IMR-90 (cell line): ENCODE measurements around the gene ANG. TPM values are rescaled to one million over a fixed set of nuclear protein-coding genes. Genes with fewer than 3 reads are reported as not detected.

Experiments used
- ATAC-seq: fragments of 200-7000 bp; cut with Tn5 transposase; 2 replicates; pipeline ENCODE4 v1.9.1; 2020; ENCODE audit warnings: low read depth, mild to moderate bottlenecking, moderate library complexity
- BruUV-seq: library from RNA; stranded (reverse); fragments of 400-500 nt; replicated peaks from 2 replicates; lab custom pipeline; 2021; lab: Mats Ljungman, UMichigan
- CTCF ChIA-PET: fragments of 300-600 bp; formaldehyde crosslinking; extraction: SDS; loops from one replicate; lab custom pipeline; 2021; ENCODE audit warnings: antibody characterized with exemption; lab: Yijun Ruan, JAX
- POLR2A ChIA-PET: fragments of 300-600 bp; sonication (Branson Sonifier 250); formaldehyde crosslinking; loops from one replicate; lab custom pipeline; 2022; ENCODE audit warnings: antibody characterized with exemption; ENCODE audit not compliant: unreplicated experiment; lab: Charles Lee
- DNase-seq: peaks from one replicate; pipeline ENCODE4 v3.0.0; 2013
- H2AFZ ChIP-seq: replicated peaks from 2 replicates; pipeline ENCODE3; 2013; ENCODE audit warnings: low read length, mild to moderate bottlenecking; ENCODE audit not compliant: poor library complexity
- H2AK5ac ChIP-seq: 2 replicates; pipeline ENCODE4 v1.6.1; 2013; ENCODE audit warnings: low read depth, low read length, inconsistent platforms
- H2AK9ac ChIP-seq: replicated peaks from 2 replicates; pipeline ENCODE3; 2013; ENCODE audit warnings: mild to moderate bottlenecking, low read depth, low read length, moderate library complexity; ENCODE audit not compliant: poor library complexity
- H2BK120ac ChIP-seq: 2 replicates; pipeline ENCODE4 v1.6.1; 2013; ENCODE audit warnings: low read depth, low read length, inconsistent platforms
- H2BK15ac ChIP-seq: 3 replicates; pipeline ENCODE4 v1.6.1; 2013; ENCODE audit warnings: low read depth, low read length, inconsistent platforms
- H2BK20ac ChIP-seq: 2 replicates; pipeline ENCODE4 v1.6.1; 2013; ENCODE audit warnings: low read depth, mild to moderate bottlenecking, inconsistent platforms, low read length, moderate library complexity
- H2BK5ac ChIP-seq: 2 replicates; pipeline ENCODE4 v1.6.1; 2013; ENCODE audit warnings: mild to moderate bottlenecking, low read depth, low read length, inconsistent platforms; ENCODE audit not compliant: poor library complexity, severe bottlenecking
- H3K14ac ChIP-seq: replicated peaks from 2 replicates; pipeline ENCODE4 v1.6.1; 2013; ENCODE audit warnings: low read depth, low read length, inconsistent platforms
- H3K18ac ChIP-seq: 2 replicates; pipeline ENCODE4 v1.6.1; 2013; ENCODE audit warnings: low read depth, low read length, control low read depth
- H3K23ac ChIP-seq: 2 replicates; pipeline ENCODE4 v1.6.1; 2013; ENCODE audit warnings: low read depth, low read length, inconsistent platforms
- H3K27ac ChIP-seq: 2 replicates; pipeline ENCODE4 v1.5.1; 2013; ENCODE audit warnings: mild to moderate bottlenecking, control low read depth, low read length; ENCODE audit not compliant: insufficient read depth
- H3K27me3 ChIP-seq: 2 replicates; pipeline ENCODE4 v1.6.1; 2013; ENCODE audit warnings: low read length; ENCODE audit not compliant: control insufficient read depth, insufficient read depth
- H3K36me3 ChIP-seq: 2 replicates; pipeline ENCODE4 v1.6.1; 2013; ENCODE audit warnings: low read length, mixed read lengths; ENCODE audit not compliant: control insufficient read depth, insufficient read depth
- H3K4ac ChIP-seq: 2 replicates; pipeline ENCODE4 v1.6.1; 2013; ENCODE audit warnings: low read depth, low read length, inconsistent platforms
- H3K4me1 ChIP-seq: 2 replicates; pipeline ENCODE4 v1.6.1; 2013; ENCODE audit warnings: low read length, mixed read lengths; ENCODE audit not compliant: control insufficient read depth, insufficient read depth
- H3K4me2 ChIP-seq: 2 replicates; pipeline ENCODE4 v1.6.1; 2013; ENCODE audit warnings: low read depth, mild to moderate bottlenecking, control low read depth, low read length, moderate library complexity
- H3K4me3 ChIP-seq: 2 replicates; pipeline ENCODE4 v1.5.1; 2013; ENCODE audit warnings: low read depth, mild to moderate bottlenecking, control low read depth, low read length, moderate library complexity; ENCODE audit not compliant: insufficient read depth
- H3K56ac ChIP-seq: 2 replicates; pipeline ENCODE4 v1.6.1; 2013; ENCODE audit warnings: low read length, inconsistent platforms; ENCODE audit not compliant: insufficient read depth; ENCODE audit errors: extremely low read depth
- H3K79me1 ChIP-seq, 2 experiments: 2 replicates each; pipeline ENCODE4 v1.6.1; 2013; ENCODE audit warnings: low read length in 2 of 2, inconsistent platforms in 1 of 2, low read depth in 1 of 2
- H3K9ac ChIP-seq: 2 replicates; pipeline ENCODE4 v1.6.1; 2013; ENCODE audit warnings: low read depth, low read length, control low read depth
- H3K9me1 ChIP-seq: 2 replicates; pipeline ENCODE4 v1.6.1; 2013; ENCODE audit warnings: low read length, inconsistent platforms; ENCODE audit not compliant: insufficient read depth
- H3K9me3 ChIP-seq: 2 replicates; pipeline ENCODE4 v1.6.1; 2013; ENCODE audit warnings: low read length; ENCODE audit not compliant: control insufficient read depth, insufficient read depth
- H4K20me1 ChIP-seq: 2 replicates; pipeline ENCODE4 v1.6.1; 2013; ENCODE audit warnings: low read length, inconsistent platforms; ENCODE audit not compliant: insufficient read depth
- H4K5ac ChIP-seq: 2 replicates; pipeline ENCODE4 v1.6.1; 2013; ENCODE audit warnings: mild to moderate bottlenecking, low read depth, low read length, control low read depth
- H4K8ac ChIP-seq, 2 experiments: 2 replicates each; pipeline ENCODE4 v1.6.1; 2013; ENCODE audit warnings: low read depth in 2 of 2, low read length in 2 of 2, control low read depth in 1 of 2, inconsistent platforms in 1 of 2
- H4K91ac ChIP-seq: 2 replicates; pipeline ENCODE4 v1.6.1; 2013; ENCODE audit warnings: low read depth, low read length, inconsistent platforms; ENCODE audit not compliant: insufficient read depth
- BHLHE40 ChIP-seq: fragments of 150-350 bp; IDR thresholded peaks from 2 replicates; pipeline ENCODE4 v1.6.1; 2016; ENCODE audit warnings: mild to moderate bottlenecking, low read depth, low read length
- CHD1 ChIP-seq: IDR thresholded peaks from 2 replicates; pipeline ENCODE4 v1.6.1; 2012; ENCODE audit warnings: low read depth, low read length, improper control_type of control experiment
- FOS ChIP-seq: fragments of 150-350 bp; IDR thresholded peaks from 2 replicates; pipeline ENCODE4 v1.6.1; 2016; ENCODE audit warnings: low read depth, low read length
- MXI1 ChIP-seq: IDR thresholded peaks from 2 replicates; pipeline ENCODE4 v1.6.1; 2012; ENCODE audit warnings: low read depth, mild to moderate bottlenecking, low read length, moderate library complexity, borderline replicate concordance
- WGBS, 2 experiments: methylation state at CpG; one replicate each; pipeline versions ENCODE4 v1.1.5 to v1.1.7; 2013; ENCODE audit warnings: missing lambda C conversion rate in 2 of 2; ENCODE audit not compliant: insufficient read length in 1 of 2; ENCODE audit errors: extremely low coverage in 2 of 2; 5-methylcytosine and 5-hydroxymethylcytosine counted together
- dilution Hi-C: fragments of 300-500 bp; cut with HindIII; formaldehyde crosslinking; loops from one replicate; pipeline ENCODE4 v1.14.3; 2018; ENCODE audit warnings: low sequenced_read_pairs; ENCODE audit not compliant: unreplicated experiment
- in situ Hi-C: fragments of 300-500 bp; cut with MboI; formaldehyde crosslinking; loops from 3 replicates; pipeline ENCODE4 v1.14.3; 2019; ENCODE audit warnings: low sequenced_read_pairs, inconsistent platforms, mixed read lengths
- intact Hi-C: fragments of 100-400 bp; cut with micrococcal nuclease; formaldehyde crosslinking; loops from 2 replicates; pipeline ENCODE4 v1.10.0; 2022
- polyA plus RNA-seq, 3 experiments: library from polyadenylated mRNA; depleted of rRNA; stranded (reverse); fragments of >200 nt; gene quantifications; 2 replicates each; pipeline ENCODE4 v1.2.3, GENCODE V29; 2012; ENCODE audit warnings: low replicate concordance in 1 of 3
- total RNA-seq: library from RNA; depleted of rRNA; stranded (reverse); fragments of >200 nt; gene quantifications from 2 replicates; pipeline ENCODE4 v1.2.3, GENCODE V29; 2012

ANG gene
- total and polyA plus RNA-seq, 2 of the 4 experiments (the other 2 are of a cell fraction), result 3.6 to 4.7 TPM

DNA sequence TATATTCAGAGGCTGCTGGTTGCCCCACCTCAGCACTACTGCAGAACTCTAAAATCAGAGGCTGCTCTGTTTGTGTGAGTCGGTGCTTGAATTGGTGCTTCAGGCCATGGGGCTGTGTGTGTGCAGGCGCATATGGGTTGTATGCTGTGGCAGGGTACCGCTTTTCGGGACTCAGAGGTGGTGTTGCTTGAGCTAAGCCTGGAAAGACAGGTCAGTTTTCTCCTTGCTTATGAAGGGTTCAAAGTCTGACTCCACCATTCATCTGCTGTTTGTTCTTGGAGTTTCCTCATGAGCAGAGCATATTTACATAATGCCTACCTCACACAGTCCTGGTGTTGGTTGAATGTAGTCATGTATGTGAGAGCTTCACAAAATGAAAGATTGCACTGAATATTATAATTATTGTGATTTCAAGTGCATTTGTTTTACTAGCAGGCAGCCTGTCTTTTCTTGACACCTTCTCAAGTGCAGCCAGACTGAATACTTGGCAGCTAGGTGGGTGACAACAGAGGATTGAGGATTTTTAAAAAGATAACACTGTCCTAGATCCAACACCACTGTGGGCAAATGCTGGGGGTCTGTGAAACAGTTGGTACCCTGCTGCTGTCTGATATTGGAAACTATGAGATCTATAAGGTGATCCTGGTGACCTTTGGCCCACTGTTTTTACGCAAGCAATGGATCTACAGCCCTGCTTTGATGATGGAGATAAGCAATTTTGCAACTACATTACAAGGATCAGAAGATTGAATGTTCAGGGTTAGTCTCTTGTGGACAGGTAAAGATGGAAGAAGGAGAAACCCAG, 1.0 kb upstream of the ANG start:
- no peaks in the 10 kb centered on the region for H3K4me1 ChIP-seq
- H4K91ac ChIP-seq, result no peak overlapping the region
- H2AFZ ChIP-seq, result no peak overlapping the region
- intact Hi-C loops (no loop called here), in situ Hi-C loops (loop anchor here (10.0 kb wide), 2 partner anchors 273 to 363 kb away; partner anchors contain the start of gene TEP1), dilution Hi-C loops (no loop called here)
- BruUV-seq, result no TSS peak
- no peak overlapping the region for H3K9ac ChIP-seq
- H4K5ac ChIP-seq, result no peak overlapping the region
- H3K23ac ChIP-seq, result no peak overlapping the region
- no peak overlapping the region for H3K4me3 ChIP-seq
- H2AK5ac ChIP-seq, result no peak overlapping the region
- H2BK15ac ChIP-seq, result no peak overlapping the region
- ChIA-PET CTCF (no interaction called here), POLR2A (no interaction called here)
- no peaks in the 10 kb centered on the region for H3K27me3 ChIP-seq
- TF ChIP-seq BHLHE40, result no peak
- TF ChIP-seq FOS, result no peak
- no peak for TF ChIP-seq CHD1
- TF ChIP-seq MXI1, result no peak
- WGBS, 2 experiments, result 100% methylated on average over 3 of the region's 5 CpGs; no CpG with 5 or more reads in 1 of the 2 experiments
- H3K36me3 ChIP-seq, result no peaks in the 10 kb centered on the region
- peaks cover 6% of the 10 kb centered on the region for H4K20me1 ChIP-seq
- H3K18ac ChIP-seq, result no peak overlapping the region
- no peak overlapping the region for H3K56ac ChIP-seq
- peaks cover 3 to 9% of the 10 kb centered on the region in 2 experiments; a peak in 1 of 4 replicates for H3K79me1 ChIP-seq
- no peak overlapping the region for H2BK5ac ChIP-seq
- H4K8ac ChIP-seq, result no peak overlapping the region
- H3K4ac ChIP-seq, result no peak overlapping the region
- no peak for DNase-seq
- H3K14ac ChIP-seq, result no peak overlapping the region
- no peak overlapping the region for H2BK20ac ChIP-seq
- ATAC-seq, result no peak
- no peak overlapping the region for H3K27ac ChIP-seq
- H2BK120ac ChIP-seq, result no peak overlapping the region
- no peaks in the 10 kb centered on the region for H3K9me1 ChIP-seq
- H3K9me3 ChIP-seq, result no peaks in the 10 kb centered on the region
- no peak overlapping the region for H3K4me2 ChIP-seq
- H2AK9ac ChIP-seq, result no peak overlapping the region
